GM21723 (cell line): Measurements from ENCODE around the gene CWC27.

ENCODE experiments used
- ATAC-seq: cut with Tn5 transposase; IDR thresholded peaks from one replicate; pipeline ENCODE4 v1.9.1; 2021; ENCODE audit warnings: mild to moderate bottlenecking, moderate library complexity; ENCODE audit not compliant: unreplicated experiment

The CWC27 gene, protein sequence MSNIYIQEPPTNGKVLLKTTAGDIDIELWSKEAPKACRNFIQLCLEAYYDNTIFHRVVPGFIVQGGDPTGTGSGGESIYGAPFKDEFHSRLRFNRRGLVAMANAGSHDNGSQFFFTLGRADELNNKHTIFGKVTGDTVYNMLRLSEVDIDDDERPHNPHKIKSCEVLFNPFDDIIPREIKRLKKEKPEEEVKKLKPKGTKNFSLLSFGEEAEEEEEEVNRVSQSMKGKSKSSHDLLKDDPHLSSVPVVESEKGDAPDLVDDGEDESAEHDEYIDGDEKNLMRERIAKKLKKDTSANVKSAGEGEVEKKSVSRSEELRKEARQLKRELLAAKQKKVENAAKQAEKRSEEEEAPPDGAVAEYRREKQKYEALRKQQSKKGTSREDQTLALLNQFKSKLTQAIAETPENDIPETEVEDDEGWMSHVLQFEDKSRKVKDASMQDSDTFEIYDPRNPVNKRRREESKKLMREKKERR

DNA sequence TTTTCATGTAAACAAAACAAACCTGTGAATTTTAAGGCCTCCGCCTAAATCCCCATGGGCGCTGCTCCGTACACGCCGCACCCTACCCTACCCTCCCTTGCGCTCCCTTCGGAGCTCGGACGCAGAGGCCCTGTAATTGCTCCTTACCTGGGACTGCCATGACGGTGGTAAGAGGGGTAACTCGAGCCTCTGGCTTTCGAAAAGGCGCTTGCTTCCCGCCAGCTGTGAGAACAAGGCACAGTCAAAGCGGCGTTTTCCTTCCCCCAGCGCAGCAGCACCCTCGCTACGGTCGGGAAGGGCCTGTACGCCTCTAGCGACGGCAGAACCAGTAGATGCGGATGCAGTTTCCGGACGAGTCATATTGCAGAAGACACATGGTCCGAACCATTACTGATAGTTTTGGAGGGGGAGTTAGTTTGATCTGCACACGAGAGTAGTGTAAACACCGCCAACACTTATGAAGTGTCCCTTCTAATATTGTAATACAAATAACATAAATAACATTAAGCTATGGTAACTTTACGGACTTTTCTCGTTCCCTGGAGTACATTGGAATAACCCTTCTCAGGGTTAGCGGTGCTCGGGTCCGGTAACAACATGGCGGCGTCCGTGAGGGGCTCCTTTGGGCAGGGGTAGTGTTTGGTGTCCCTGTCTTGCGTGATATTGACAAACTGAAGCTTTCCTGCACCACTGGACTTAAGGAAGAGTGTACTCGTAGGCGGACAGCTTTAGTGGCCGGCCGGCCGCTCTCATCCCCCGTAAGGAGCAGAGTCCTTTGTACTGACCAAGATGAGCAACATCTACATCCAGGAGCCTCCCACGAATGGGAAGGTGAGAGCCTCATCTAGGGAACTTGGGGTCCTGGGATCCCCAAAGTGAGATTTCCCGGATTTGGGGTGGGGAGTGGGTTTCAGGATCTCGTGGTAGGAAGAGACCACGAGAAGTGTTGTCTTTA, at the start of gene CWC27, which contains the start of gene SREK1IP1:
TSS of gene CWC27 (plus strand) at position 573 of the 955 bp plus-strand sequence. CDS start at position 790, 217 bp downstream.
TSS of gene SREK1IP1 (minus strand) at position 334 of the 955 bp plus-strand sequence. CDS start at position 160, 174 bp downstream.
- ATAC-seq: peak; percentile 96

DNA sequence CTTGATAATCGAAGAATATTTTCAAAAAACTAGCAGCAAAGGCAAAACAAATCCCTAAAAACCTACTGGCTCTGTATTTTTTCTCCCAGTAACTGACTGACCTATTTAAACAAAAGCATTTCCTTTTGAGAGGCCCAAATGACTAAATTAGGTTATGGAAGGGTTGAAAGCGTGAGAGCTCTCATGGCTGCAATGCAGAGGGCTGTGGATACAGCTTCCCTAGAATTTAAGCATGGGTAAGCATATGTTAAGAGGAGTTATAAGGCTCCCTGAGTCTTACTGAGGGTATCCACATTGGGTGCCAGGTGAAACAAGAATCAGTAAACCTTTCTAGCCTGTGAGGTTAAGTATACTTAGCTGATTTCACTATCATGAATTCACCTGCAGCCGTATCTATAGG, 46.1 kb upstream of the CWC27 start:
- ATAC-seq: no peak

DNA sequence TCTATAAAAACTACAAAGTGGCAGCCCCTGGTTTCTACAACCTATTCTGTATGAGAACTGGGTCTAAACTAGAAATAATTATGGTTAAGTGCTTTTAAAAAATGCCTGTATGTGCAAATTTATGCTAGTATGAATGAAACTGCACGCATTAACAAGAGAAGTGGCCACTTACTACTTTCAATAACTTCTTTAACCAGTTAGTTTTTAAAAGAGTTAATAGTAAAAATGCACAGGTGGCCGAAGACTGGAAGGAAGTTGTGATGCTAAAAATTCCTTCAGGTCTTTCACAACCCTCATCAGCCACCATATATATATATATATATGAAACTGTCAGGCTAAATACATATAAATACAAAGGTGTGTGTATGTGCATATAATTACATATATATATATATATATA, 41.6 kb upstream of the CWC27 start:
- no peak for ATAC-seq

DNA sequence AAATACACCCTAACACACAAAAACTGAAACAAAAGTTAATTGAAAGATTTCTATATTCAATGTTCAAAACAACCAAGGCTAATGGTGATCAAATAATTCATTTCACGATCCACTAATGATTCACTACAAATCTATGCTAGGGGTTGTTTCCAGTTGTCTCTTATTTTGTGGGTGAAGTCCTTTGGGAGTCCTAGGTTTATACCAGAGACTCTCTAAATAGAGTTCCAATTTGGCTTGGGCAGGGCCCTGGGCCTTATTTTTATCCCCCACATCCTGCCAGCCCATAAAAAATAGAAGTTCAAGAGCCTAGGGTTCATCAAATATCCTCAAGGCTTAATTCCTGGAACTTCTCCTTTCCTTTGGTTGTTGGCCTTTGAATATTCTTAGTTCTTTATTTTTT, 26.3 kb upstream of the CWC27 start:
- ATAC-seq: no peak

DNA sequence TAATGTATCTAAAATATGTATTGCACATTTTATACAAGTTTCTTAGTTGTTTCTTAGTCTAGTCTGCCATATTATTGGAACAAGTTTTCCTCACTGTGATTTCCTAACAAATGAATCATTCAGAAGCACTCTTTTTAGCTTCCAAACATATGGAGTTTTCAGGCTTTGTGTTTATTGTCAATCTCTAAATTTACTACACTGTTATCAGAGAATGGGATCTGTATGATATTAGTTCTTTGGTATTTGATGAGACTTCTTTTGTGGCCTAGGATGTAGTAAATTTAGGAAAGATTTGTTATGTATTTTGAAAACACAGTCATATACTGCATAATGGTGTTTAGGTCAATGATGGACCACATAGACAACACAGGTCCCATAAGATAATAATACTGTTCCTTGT, 25.9 kb upstream of the CWC27 start:
- no peak for ATAC-seq

DNA sequence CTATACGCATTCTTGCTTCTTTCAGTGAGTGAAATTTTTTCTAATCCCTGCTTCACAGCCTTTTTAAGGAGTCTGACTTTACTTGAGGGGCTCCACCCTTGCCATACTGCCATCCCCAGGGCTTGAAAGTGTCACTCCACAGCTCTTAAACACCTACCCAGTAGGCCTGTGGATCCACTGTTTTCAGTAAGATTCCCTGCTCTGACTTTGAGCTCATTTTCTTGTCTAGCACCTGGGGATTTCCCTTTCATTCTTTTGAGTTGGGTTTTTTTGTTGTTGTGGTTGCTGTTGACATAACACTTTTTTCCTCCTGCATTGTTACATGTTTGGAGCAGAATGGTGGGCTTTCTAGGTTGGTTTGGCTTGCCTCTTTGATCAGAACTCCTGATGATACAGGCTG, 23.8 kb upstream of the CWC27 start:
- no peak for ATAC-seq

DNA sequence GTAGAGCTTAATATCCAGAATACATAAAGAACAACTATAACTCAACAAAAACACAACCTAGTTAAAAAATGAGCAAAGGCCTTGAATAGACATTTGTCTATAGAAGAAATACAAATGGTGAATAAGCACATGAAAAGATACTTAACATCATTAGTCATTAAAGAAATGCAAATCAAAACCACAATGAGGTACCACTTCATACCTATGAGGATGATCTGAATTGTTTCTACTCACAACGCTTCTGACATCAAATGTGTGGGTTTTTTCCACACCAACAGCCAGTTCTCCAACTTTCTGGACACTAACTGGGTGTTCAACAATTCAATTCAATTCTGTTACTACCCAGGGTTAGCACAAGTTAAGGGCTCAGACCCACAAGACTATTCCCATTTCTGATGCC, 22.3 kb upstream of the CWC27 start:
- ATAC-seq: no peak

DNA sequence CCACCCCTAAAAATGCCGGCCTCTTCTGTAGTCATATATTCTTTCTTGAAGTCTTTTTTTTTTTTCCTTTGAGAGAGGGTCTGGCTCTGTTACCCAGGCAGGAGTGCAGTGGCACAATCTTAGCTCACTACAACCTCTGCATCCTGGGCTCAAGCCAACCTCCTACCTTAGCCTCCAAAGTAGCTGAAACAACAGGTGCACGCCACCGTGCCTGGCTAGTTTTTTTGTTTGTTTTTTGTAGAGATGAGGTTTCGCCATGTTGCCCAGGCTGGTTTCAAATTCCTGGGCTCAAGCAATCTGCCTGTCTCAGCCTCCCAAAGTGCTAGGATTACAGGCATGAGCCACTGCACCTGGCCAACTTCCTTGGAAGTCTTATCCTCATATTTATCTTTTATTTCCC, 19.3 kb upstream of the CWC27 start:
- no peak for ATAC-seq

DNA sequence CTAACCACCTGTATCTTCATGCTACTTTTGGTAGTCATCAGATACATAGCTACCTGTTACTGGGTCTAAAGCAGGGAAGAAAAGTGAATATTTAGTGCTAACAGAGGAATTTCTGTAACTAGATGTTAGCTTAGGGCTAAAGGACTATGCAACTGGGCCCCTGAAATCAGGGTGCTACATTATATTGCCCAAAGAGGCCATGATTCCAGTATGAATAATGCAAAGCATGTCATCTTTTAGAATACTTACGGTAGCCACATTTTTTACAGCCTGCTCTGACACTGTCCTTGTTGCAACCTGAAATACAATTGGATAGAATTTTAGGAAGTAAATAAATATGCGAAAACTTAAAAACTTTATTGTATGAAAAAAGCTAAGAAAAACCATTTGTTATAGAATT, 14.7 kb upstream of the CWC27 start:
- ATAC-seq: no peak

DNA sequence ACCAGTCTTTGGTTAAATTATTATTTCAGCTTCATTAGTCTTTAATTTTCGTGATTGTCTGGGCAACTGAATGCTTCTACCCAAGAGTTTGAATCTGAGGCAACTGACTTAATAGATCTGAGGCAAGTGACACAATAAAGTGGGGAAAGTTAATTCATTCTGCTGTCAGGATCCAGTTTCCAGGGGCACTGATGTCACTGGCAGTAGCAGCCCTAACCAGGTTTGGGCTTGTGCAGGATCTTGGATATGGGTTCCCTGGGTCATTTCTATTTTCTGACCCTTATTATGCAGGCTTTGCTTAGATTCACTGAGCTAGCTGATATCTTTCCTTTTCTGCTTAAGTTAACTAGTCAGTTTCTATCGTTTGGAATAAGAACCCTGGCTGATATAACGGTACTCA, 9.8 kb upstream of the CWC27 start:
- no peak for ATAC-seq

DNA sequence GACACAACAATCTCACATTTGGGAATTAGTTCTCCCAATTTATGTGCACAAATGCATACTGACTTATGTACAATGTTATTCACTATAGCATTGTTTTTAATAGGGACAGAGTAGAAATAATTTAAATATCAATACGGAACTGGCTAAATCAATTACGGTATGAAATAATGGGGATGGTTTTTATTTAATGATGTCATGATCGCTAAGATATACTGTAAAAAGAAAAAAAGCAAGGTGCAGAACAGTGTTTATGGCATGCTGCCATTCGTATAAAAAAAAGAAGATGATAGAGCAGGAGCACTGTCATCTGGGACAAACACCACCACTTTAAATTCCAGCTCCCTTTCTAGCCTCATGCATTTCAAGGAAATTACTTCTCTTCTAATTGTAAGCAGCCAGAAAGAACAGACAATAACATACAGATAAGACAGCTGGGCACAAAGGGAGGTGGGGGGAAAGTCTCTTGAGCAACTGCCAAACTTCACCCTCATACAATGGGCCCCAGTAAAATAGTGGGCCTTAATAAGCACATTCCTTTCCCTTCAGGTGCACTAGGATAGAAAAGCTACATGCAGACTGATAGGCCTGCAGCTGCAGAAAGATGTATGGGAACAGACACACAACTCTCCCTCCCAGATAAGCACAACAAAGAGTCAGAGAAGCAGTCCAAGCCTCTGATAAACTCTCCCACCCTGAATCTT, 8.6 kb upstream of the CWC27 start:
- no peak for ATAC-seq

DNA sequence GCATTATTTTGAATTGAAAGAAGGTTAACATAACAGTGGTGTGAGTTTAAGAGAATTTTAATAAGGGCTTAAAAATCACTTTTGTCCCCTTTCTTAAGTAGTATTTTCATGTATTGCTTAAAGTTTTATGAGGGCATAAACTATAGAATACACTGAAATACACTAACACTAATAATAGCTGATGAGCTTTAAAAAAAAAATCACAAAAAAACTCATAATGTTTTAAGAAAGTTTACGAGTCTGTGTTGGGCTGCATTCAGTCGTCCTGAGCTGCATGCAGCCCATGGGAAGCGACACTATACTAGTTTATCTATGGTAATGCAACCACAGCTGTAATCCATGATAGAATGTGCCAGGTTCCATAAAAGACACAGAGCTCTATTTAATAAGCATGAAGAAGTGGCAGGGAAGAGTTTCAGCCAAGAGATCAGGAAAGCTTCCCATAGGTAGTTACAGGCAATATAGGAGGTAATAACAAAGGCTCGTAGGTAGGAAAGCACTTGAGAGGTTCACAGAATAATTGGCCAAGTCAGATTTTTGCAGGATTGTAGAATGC, 4.7 kb upstream of the CWC27 start:
- no peak for ATAC-seq

DNA sequence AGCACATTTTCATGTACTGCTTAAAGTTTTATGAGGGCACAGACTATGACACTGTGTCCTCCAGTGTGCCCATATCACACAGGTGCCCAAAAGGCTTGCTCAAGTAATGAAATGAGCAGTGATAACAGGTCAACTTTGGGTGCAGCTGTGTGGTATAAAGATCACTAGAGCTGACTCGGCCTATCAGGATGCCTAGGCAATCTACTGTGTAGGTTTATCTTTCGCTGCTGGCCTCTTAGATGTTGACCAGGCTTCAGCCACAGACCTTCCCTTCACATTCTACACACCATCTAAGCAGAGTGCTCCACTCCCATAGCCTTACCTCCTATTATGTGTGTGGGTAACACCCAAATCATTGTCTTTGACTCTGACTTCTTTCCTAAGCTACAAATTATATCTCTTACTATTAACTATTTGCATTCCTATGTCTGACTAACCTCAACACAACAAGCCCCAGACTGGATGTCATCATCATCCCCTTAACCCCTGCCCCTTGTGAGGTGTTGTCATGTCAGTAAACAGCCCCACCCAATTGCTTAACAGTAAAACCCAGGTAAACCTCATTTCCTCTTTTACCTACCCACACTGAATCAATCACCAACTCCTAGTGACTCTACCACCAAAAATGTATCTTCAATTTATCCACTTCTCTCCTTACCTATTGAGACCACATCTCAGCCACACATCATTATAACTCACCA, 2.8 kb upstream of the CWC27 start:
- no peak for ATAC-seq

DNA sequence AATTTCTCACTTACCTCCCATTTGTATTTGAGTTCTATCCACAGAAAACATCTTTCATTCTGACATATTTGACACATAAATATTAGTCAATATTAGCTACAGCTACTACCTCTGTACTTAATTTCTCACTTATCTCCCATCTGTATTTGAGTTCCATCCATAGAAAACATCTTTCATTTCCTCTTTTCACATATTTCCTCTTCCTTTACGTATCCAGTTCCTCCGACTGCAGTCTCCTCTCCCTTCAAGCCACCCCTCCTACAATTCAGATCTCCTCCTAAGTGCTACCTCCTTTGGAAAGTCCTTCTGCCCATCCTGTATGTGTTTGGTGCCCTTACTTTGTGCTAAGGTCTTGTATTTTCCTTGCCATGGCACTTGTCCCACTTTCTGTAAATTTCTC, 1.8 kb upstream of the CWC27 start:
- ATAC-seq: no peak

DNA sequence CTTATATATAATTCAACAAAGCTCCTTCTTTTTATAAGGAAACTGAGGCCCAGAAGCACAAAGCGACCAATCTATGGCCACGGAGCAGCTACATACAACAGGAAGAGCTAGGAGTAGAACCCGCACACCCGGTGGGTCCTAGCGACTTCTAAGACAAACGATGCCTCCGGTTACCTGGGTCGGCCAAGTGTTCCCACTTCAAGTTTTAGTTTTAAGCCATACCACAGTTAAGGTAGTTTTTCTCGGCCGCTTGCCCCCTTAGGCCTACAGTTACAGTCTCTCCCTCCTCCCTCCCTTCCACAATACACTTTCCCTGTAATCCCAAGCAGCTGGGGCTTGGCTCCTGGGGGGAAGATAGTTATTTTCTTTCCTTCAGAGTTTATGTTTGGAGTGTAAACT, 772 bp upstream of the CWC27 start:
- peak; percentile 13 for ATAC-seq

DNA sequence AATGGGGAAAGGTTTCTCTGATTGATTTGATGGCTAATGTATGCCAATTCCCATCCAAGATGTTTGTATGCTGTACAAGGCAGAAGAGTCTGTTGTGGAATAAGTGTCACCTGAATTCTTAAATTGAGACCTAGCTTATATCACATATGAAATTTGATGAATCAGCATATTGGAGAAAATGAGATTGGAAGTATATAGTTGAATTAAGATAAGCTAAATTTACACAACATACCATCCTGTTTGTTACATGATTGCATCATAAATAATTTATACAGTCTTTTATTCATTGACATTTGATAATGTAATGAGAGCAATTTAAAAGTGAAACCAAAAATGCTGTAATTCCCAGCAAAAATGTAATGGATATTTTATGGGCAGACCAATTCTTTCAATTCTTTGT, 1.1 kb downstream of the CWC27 start:
- ATAC-seq: no peak

DNA sequence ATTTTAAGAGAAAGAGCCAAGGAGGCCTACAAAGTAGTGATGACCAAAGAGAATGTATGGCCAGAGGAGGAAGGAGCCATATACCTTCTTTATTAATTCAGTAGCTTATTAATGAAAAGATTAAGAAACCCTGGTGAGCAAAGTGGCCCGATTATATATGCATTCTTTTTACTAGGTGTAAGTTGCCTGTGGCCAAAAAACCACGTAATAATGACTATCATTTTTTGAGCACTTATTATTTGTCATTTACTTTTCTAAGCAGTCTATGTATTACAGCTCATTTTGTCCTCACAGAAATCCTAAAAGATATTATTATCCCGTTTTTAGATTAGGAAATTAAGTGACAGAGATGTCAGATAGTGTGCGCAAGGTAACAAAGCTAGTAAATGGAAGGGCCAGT, 3.0 kb downstream of the CWC27 start:
- ATAC-seq: no peak

DNA sequence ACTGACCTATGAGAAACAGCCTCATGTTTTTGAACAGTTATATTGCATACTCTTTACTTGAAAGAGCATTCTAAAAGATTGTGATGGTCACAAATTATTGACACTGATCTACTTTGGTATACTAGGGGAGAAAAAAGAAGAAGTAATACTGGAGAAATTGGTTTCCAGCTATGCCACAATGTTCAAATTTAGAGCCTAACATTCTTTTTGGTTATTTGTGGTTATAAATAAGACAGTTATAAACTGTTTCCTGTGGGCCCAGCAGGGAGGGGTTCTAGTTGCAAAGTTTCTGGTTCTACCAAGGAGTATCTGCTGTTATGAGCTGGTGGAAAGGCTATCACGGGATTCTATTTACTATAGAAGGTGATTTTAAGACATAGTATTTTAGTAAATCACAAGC, 4.8 kb downstream of the CWC27 start:
- ATAC-seq: peak; percentile 57

DNA sequence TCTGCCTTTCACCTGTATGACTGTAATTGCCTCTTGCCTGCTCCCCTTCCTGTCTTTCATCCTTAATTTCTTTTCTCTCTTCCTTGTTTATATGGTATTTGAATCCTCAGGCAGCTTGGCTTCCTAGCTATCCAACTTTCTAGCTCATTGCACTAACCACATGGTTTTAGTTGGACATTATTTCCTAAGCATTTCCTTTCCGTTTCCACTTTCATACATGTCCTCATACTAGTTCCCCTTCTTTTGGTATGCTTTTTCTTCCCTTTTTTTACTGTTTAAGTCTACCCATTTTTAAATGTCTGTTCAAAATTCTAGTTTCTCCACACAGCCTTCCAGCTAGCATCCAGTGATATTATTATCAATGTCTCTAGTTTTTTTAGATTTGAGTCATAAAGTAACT, 6.6 kb downstream of the CWC27 start:
- no peak for ATAC-seq

DNA sequence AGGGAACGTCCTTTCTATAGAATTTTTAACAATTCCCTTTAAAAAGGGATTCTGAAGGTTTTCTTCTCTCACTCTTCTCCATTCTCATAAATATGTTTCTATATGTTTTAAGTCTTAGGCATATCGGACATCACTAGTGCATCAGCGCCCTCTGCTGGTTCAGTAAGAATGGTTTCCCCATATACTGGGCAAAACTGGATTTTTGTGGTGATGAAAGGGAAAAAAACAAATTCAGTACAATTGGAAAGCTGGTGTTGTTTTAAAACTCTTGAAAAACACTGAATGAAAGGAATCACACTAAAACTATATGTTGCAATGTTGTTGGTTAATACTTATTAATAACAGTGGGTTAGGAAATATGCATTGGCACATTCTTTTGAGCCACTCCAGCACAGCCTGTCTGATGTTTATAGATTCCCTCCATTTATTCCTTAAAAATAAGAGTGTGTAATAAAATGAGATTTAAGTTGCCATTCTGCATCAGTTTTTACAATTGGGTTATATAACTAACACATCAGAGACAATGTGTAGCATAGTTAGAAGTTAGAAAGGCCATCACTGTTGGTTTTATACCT, 15.8 kb downstream of the CWC27 start:
- peak; percentile 91 for ATAC-seq
